Fibroblast of mammary gland (primary cell): Measurements from ENCODE around the gene IFT80.
A peak's percentile ranks its signal among the peaks of the same experiment; 100 is the strongest.

ENCODE experiments used
- DNase-seq: peaks from one replicate; pipeline ENCODE4 v3.0.0-alpha.2; 2010; ENCODE audit warnings: low read depth
- H3K4me3 ChIP-seq: 2 replicates; pipeline ENCODE4 v1.5.1; 2011; ENCODE audit warnings: low read depth, mild to moderate bottlenecking, low read length, moderate library complexity; ENCODE audit not compliant: control insufficient read depth
- TF ChIP-seq, protein P1 (sequence below): conservative IDR thresholded peaks from 2 replicates; pipeline ENCODE4 v1.5.1; 2011; ENCODE audit warnings: low read depth, low read length, inconsistent platforms; ENCODE audit not compliant: control insufficient read depth, insufficient read depth

Gene IFT80

DNA sequence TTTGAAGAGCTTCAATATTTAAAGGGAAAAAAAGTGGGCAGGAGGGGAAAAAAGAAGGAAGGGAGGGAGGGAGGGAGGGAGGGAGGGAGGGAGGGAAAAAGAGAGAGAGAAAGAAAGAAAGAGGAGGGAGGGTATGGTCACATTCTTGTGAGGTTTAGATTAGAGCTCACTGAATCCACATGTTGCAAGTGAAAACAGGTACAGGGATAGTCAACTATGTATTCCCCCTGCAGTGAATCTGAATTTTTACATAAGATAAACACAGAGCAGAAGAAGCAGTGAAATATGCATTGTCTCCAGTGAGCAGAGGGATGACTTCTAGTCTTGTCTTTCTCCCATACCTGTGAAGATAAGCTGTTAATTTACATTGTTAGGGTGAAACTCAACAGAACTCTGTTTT lies 84.0 kb downstream of the IFT80 start:
- no peak overlapping the region for H3K4me3 ChIP-seq
- TF ChIP-seq, protein P1, sequence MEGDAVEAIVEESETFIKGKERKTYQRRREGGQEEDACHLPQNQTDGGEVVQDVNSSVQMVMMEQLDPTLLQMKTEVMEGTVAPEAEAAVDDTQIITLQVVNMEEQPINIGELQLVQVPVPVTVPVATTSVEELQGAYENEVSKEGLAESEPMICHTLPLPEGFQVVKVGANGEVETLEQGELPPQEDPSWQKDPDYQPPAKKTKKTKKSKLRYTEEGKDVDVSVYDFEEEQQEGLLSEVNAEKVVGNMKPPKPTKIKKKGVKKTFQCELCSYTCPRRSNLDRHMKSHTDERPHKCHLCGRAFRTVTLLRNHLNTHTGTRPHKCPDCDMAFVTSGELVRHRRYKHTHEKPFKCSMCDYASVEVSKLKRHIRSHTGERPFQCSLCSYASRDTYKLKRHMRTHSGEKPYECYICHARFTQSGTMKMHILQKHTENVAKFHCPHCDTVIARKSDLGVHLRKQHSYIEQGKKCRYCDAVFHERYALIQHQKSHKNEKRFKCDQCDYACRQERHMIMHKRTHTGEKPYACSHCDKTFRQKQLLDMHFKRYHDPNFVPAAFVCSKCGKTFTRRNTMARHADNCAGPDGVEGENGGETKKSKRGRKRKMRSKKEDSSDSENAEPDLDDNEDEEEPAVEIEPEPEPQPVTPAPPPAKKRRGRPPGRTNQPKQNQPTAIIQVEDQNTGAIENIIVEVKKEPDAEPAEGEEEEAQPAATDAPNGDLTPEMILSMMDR = no peak
- no peak for DNase-seq

DNA sequence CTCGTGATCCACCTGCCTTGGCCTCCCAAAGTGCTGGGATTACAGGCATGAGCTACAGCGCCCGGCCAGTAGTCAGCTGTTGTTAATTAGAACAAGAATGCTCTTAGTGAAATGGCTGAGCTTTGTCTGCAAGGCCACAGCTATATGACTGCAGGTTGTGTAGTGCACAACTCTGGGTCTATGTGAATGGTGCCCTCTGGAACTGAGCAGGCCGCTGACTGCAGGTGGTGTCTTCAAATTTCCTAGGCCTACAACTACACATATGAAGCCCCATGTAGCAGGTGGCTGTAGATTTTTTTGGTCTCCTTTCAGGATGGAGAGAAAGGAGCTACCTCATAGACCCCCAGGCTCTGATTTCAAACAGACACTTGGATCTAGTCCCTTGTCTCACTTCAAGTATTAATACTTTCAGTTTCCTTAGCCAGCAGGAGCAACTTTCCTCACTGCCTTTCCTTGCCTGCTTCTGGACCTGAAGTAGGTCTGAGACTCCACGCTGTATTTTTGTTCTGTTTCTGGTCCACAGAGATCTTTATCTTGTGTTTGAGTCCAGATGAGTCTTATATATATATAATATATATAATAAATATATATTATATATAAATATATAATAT lies 86.9 kb downstream of the IFT80 start:
- DNase-seq = no peak
- no peak overlapping the region for H3K4me3 ChIP-seq
- TF ChIP-seq, protein P1 = no peak

DNA sequence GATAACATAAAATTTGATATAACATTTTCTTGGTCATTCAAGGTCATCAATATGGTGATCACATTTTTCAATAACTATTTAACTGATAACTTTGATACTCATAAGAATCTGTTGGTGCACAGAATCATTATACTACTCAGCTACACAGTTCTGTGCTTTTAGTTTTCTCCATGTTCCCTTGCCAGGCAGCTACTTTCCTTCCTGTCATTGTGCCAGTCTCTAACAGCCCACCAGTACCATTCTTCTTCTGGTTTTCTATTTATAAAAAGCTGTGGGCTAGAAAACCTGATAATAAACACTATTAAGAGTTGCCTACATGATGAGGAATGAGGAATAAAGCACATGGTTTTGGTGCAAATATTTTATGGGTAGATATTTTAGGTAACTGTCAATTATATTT lies 96.2 kb downstream of the IFT80 start:
- no peak overlapping the region for H3K4me3 ChIP-seq
- no peak for DNase-seq
- TF ChIP-seq, protein P1 = no peak

DNA sequence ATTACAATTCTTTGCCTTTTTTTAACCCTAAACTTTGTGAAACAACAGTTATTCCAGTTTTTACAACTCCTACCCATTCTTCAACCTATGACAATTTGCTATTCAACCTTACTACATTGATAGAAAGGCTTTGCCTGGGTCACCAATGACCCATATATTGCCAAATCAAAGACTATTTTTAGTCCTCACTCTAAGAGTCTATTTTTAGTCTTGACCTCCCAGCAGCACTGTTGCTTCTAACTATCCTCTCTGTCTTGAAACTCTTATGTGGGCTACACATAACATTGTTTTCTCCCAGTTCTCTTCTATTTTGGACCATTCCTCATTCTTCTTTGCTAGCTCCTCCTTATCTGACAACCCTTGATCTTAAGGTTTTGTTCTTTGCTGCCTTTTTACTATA lies 102.4 kb downstream of the IFT80 start:
- TF ChIP-seq, protein P1 = no peak
- DNase-seq = peak; percentile 42
- no peak overlapping the region for H3K4me3 ChIP-seq

DNA sequence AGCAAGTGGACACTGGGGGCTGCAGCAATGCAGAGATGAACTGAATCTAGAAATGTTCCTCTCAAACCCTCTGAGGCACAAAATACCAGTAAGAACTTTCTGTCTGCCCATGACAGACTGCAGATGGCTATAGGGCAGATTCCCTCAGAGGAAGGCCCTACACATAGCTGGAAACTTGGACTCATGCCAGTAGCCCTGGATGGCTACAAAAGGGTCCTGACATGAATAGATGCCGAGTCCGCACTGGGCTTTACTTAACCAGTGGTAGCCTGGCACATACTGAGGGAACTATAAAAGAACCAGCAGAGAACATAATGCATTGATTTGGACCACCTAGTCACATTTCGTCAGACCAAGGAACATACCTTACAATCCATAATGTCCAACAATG lies 107.1 kb downstream of the IFT80 start:
- TF ChIP-seq, protein P1 = no peak
- no peak for DNase-seq
- H3K4me3 ChIP-seq = no peak overlapping the region

DNA sequence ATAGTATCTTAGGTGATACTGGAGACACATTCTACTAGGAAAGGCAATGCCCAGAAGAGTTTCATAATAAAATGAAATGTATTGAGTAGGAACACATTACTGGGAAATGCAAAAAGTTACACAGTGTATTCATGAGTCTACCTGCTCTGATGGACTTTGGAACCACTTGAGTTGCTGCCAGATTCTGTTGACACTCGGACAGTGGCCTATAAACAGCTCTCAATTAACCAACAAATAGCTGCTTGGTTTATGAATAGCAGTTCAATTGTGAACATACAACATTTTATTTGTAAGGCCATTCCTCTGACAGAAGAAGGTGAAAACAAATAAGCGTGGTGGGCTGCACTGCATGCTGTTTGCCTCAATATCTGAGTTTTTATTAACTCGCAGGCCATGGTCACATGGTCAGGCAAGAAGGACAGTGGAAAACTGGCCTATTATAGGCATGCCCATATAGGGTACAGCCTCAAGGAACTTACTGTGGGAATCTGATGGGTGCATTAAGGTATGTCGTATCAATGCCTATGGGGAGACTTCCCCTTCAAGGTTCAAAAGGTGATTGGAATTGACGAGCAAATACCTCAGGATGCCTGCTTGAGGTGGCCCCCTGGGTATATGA lies 107.6 kb downstream of the IFT80 start:
- no peak overlapping the region for H3K4me3 ChIP-seq
- TF ChIP-seq, protein P1 = no peak
- no peak for DNase-seq
